GM19099 (cell line): ENCODE data around the gene KAZN.

Experiments
- POLR2A ChIP-seq: IDR thresholded peaks from 3 replicates; pipeline ENCODE4 v1.6.1; 2011; ENCODE audit warnings: low read depth; ENCODE audit not compliant: insufficient read length; ENCODE audit errors: extremely low read depth

KAZN gene

DNA sequence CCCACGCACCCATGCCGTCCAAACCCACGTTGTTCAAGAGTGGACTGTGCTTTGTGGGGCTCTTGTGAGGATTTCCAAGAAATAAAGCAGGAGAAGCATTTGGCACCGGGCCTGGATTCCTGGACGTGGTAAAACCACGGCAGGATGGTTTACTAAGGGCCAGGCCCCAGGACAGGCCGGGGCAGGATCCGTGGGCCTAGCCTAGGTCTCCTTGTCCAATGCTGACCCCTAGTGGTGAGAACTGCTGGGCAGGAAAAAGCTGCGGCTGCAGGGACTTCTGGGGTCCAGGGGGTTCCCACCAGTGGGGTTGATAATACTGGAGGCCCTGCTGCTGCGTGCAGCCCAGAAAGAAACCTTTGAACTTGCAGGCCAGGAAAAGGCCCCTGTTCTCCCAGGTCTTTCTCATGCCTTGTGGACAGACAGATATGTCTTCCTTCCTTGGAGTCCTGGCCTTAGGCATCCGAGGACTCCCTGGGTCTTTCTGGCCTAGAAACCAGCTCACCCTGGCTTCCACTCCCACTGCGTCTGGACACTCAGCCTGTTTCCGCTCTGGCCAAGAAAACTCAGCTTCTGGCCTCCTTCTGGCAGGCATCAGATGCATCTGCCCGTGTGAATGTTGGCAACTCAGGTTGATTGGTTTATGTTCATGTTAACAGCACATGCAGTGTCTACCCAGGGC lies 448.1 kb downstream of the KAZN start:
- TF ChIP-seq POLR2A, result no peak

GRCh38 chr1:15047237-15047636 lies 448.8 kb downstream of the KAZN start:
- no peak for TF ChIP-seq POLR2A

GRCh38 chr1:15048437-15048980 lies 450.0 kb downstream of the KAZN start:
- no peak for TF ChIP-seq POLR2A

DNA sequence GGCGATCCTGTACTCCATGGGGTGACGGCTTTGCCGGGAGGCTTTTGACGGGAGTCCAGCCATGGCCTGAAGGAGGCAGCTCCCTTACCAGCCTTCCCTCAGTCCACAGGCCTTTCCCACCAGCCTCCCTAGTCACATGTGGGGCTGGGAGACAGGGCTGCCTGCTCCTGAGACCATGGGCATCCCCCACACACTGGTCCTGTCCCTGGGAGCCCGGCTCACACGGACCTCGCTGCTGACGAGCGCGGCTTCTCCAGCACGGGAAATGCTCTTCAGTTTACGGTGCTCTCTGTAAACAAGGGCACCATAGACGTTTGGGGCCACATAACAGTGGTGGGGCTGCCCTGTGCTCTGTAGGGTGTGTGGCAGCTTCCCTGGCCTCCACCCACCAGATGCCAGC lies 450.6 kb downstream of the KAZN start:
- TF ChIP-seq POLR2A, result no peak

DNA sequence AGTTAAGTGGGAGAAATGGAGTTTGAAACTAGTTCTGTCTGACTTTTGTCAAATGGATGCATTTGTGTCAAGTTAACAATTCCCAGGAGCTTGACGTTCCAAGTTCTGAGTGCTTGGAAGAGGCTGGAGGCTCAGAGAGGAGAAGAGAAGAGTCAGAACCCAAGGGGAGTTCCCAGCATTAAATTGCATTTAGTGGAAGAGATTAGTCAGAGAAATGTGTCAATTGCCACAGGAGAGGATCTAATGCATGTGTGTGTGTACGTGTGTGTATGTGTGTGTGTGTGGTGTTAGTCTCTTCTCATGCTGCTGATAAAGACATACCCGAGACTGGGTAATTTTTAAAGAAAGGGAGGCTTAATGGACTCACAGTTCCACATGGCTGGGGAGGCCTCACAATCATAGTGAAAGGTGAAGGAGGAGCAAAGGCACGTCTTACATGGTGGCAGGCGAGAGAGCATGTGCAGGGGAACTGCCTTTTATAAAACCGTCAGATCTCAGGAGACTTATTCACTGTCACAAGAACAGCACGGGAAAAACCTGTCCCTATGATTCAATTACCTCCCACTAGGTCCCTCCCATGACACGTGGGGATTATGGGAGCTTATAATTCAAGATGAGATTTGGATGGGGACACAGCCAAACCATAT lies 453.5 kb downstream of the KAZN start:
- TF ChIP-seq POLR2A, result no peak

DNA sequence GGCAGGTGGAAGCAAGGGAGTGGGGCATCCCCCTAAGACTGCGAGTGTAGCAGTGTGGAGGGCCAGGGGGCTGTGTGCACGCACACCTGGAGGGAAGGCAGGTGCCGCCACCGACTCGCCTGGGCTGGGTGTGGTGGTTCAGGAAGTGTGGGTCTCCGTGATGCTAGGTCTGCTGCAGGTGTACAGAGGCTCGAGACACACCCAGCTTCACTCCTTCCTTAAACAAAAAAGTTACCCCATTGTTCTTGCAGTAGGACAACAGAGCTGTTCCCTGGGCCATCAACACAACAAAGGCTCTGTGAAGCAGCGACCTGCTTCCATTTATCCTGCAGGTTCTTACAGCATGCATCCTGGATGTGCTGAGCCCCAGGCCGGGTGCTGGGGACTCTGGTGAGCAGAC lies 454.7 kb downstream of the KAZN start:
- no peak for TF ChIP-seq POLR2A

GRCh38 chr1:15055736-15056415 lies 457.4 kb downstream of the KAZN start:
- no peak for TF ChIP-seq POLR2A

DNA sequence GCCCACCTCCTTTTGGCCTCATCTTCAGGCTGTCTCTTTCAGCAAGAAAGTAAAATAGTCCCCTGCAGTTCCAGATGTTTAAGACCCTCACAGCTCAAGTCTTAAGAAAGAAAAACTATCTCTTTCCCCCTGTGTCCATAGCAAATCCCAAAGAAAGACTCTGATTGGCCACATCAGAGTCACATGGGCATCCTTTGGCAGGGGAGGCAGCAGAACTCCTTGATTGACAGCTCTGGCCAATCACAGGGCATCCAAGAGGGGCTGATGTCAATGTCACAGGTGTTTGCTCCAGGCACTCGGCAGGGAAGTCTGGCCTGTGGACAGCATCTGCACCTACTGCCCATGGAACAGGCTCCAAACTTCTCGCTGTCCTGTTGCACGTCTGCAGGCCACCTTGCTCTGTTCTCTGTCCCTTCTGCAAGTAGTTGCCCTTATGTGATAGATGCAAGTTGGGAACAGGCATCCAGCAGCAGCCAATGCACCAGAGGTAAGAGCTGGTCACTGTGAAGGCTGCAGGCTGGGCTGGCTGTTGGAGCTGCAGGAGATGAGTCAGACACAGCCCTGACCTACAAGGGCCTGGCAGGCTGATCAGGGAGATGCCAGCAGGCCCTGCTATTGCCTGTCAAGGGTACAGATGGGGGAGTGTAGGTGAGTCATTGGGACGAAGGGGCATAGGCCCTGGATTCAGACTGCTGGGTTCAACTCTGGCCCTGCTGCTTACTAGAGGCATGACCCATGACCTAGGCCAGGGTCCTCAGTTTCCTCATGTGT lies 458.2 kb downstream of the KAZN start:
- TF ChIP-seq POLR2A, result no peak

- no peak for TF ChIP-seq POLR2A
Observed at GRCh38 chr1:15057834-15058233, 459.3 kb downstream of the KAZN start.

DNA sequence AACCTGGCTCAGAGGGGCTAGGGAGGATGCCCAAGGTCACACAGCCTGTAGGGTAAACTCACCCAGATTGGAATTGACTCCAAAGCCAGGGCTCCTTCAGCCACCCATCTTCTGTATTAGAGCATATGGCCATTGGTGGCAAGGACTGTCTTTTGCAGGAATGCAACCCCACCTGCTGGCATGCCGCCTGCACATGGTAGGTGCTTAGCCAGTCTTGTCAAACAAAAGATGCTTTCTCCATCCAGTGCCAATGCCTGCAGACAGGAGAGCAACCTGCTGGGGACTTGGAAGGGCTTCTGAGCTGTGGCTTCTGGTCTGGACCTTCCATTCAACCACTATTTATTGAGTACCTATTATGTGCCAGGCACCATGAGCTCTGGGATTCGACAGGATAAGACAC lies 459.8 kb downstream of the KAZN start:
- no peak for TF ChIP-seq POLR2A

DNA sequence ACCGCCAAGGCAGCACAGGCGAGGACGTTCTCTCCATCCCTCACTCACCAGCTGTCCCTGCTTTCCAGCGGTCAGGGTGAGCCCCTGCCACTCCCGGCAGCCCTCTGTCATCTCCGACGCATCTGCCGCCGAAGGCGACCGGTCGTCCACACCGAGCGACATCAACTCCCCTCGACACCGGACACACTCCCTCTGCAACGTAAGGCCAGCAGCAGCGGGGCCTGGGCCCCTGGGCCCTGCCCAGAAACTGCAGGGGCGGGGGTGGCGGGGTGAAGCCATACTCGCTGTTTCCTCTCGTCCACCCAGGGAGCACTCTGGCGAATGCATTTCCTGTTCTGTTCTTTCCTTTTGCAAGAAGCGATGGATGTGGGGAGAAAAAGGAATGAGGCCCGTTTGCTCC lies 461.6 kb downstream of the KAZN start:
- TF ChIP-seq POLR2A, result no peak

DNA sequence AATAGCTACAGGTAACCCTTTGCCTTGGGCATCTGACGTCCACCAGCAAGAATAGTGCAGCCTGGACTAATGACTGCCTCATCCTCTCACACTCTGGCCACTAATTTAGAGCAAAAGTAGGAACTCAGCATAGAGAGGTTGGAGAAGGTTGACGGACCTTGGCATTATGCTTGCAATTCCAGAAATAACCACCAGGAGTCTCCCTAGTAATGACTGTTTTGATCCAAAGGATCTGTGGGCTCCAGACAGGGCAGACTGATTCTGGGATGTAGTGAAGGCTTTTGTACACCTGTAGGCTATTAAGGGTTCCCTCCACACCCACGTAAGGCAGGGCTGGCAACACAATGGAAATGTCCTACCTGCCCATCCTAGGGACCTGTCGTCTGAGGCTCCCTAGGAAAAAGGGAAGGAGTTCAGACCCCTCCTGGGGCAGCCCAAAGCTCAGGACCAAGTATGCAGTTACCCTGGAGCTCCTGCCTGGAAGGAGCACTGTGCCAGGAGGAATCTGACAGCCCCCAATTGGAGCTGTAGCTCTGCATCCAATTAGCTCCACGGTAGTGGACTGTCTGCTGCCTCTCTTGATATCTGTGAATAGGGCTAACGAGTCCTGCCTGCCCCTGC lies 464.1 kb downstream of the KAZN start:
- TF ChIP-seq POLR2A, result no peak

DNA sequence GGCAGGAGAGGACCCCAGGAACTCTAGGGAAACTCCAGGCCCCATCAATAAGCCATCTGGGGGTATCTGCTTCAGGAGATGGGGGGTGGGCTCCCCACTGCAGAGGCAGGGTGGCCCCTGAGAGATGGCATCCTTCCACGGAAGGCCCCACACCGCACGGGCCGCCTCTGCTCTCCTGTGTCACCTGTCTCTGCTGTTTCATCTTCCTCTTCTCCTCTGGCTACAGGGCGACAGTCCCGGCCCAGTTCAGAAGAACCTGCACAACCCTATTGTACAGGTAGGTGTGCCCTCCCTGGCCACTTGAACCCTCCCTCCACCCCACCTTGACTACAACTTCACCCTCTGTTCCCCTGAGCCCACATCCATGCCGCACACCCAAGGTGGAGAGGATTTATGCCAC lies 464.9 kb downstream of the KAZN start:
- TF ChIP-seq POLR2A, result no peak

GRCh38 chr1:15063783-15064182 lies 465.3 kb downstream of the KAZN start:
- no peak for TF ChIP-seq POLR2A
